HepG2 (cell line): ENCODE results near the gene RPL23. TPM values are rescaled to one million over a fixed set of nuclear protein-coding genes. Genes with fewer than 3 reads are reported as not detected.

Experiments used
- AGO1 ChIP-seq: fragments of 200-400 bp; formaldehyde crosslinking; IDR thresholded peaks from 2 replicates; pipeline ENCODE4 v1.6.1; 2017; ENCODE audit warnings: mild to moderate bottlenecking, low read depth, low read length, moderate library complexity; ENCODE audit not compliant: poor library complexity, severe bottlenecking
- BRD4 ChIP-seq: sonication (generic); formaldehyde crosslinking; IDR thresholded peaks from 2 replicates; pipeline ENCODE4 v1.4.0; 2020; ENCODE audit warnings: missing genetic modification reagents
- CBX2 ChIP-seq, 2 experiments: fragments of 200-600 bp in 1 of 2; sonication (generic); formaldehyde crosslinking in 1 of 2; IDR thresholded peaks; 2 replicates each; pipeline versions ENCODE4 v1.7.0 to v1.8.1; 2018 to 2022; ENCODE audit warnings: low read depth in 2 of 2, low read length in 1 of 2, mild to moderate bottlenecking in 1 of 2, missing genetic modification reagents in 1 of 2
- ETV5 ChIP-seq: IDR thresholded peaks from 2 replicates; pipeline ENCODE4 v1.6.1; 2018; ENCODE audit warnings: missing biosample characterization, missing genetic modification reagents, inconsistent platforms, borderline replicate concordance
- FOXA3 ChIP-seq: IDR thresholded peaks from 2 replicates; pipeline ENCODE4 v1.6.1; 2016; ENCODE audit warnings: missing genetic modification reagents, missing compliant biosample characterization
- GATAD1 ChIP-seq: IDR thresholded peaks from 2 replicates; pipeline ENCODE4 v1.6.1; 2016; ENCODE audit warnings: missing genetic modification reagents, missing compliant biosample characterization
- HES4 ChIP-seq: sonication (generic); formaldehyde crosslinking; IDR thresholded peaks from 2 replicates; pipeline ENCODE4 v1.9.0; 2021; ENCODE audit warnings: mild to moderate bottlenecking, missing genetic modification reagents, borderline replicate concordance
- ISX ChIP-seq: sonication (generic); formaldehyde crosslinking; conservative IDR thresholded peaks from 2 replicates; pipeline ENCODE4 v1.5.0; 2020; ENCODE audit warnings: missing genetic modification reagents
- MBNL3 ChIP-seq: fragments of 250-450 bp; sonication (Bioruptor Pico); conservative IDR thresholded peaks from 2 replicates; pipeline ENCODE4 v1.8.0; 2022; ENCODE audit warnings: mild to moderate bottlenecking, inconsistent platforms
- ONECUT2 ChIP-seq: sonication (generic); formaldehyde crosslinking; IDR thresholded peaks from 2 replicates; pipeline ENCODE4 v1.4.0; 2020; ENCODE audit warnings: missing genetic modification reagents
- SP1 ChIP-seq, 2 experiments: fragments of 450-650 bp in 1 of 2; sonication (generic) in 1 of 2; formaldehyde crosslinking in 1 of 2; IDR thresholded peaks; 2 replicates each; pipeline versions ENCODE4 v1.4.0 to v1.6.1; 2016 to 2020; ENCODE audit warnings: missing genetic modification reagents in 1 of 2
- STAT6 ChIP-seq: sonication (generic); formaldehyde crosslinking; IDR thresholded peaks from 2 replicates; pipeline ENCODE4 v1.4.0; 2020; ENCODE audit warnings: missing genetic modification reagents, mild to moderate bottlenecking, borderline replicate concordance
- ZMAT3 ChIP-seq: sonication (generic); formaldehyde crosslinking; conservative IDR thresholded peaks from 2 replicates; pipeline ENCODE4 v1.7.0; 2021; ENCODE audit warnings: missing genetic modification reagents
- ZMYM4 ChIP-seq: sonication (generic); formaldehyde crosslinking; IDR thresholded peaks from 2 replicates; pipeline ENCODE4 v1.8.1; 2023; ENCODE audit warnings: mild to moderate bottlenecking, missing genetic modification reagents
- ZNF101 ChIP-seq: sonication (generic); formaldehyde crosslinking; IDR thresholded peaks from 2 replicates; pipeline ENCODE4 v1.4.0; 2020; ENCODE audit warnings: mild to moderate bottlenecking, low read depth, missing genetic modification reagents, borderline replicate concordance
- ZNF225 ChIP-seq: sonication (generic); formaldehyde crosslinking; IDR thresholded peaks from 2 replicates; pipeline ENCODE4 v1.4.0; 2020; ENCODE audit warnings: mild to moderate bottlenecking, missing genetic modification reagents
- ZNF234 ChIP-seq: sonication (generic); formaldehyde crosslinking; conservative IDR thresholded peaks from 2 replicates; pipeline ENCODE4 v1.5.1; 2020; ENCODE audit warnings: mild to moderate bottlenecking, missing genetic modification reagents
- ZNF256 ChIP-seq: sonication (generic); formaldehyde crosslinking; conservative IDR thresholded peaks from 2 replicates; pipeline ENCODE4 v1.4.0; 2020; ENCODE audit warnings: missing genetic modification reagents
- ZNF326 ChIP-seq: sonication (generic); formaldehyde crosslinking; IDR thresholded peaks from 2 replicates; pipeline ENCODE4 v1.4.0; 2020; ENCODE audit warnings: missing genetic modification reagents, borderline replicate concordance
- ZNF552 ChIP-seq: sonication (generic); formaldehyde crosslinking; IDR thresholded peaks from 2 replicates; pipeline ENCODE4 v1.9.0; 2022; ENCODE audit warnings: missing genetic modification reagents, mild to moderate bottlenecking, borderline replicate concordance
- ZNF644 ChIP-seq: IDR thresholded peaks from 2 replicates; pipeline ENCODE4 v1.6.1; 2016; ENCODE audit warnings: low read depth
- ZNF670 ChIP-seq: sonication (generic); formaldehyde crosslinking; IDR thresholded peaks from 2 replicates; pipeline ENCODE4 v1.8.0; 2022; ENCODE audit warnings: mild to moderate bottlenecking, missing genetic modification reagents, borderline replicate concordance
- ZNF878 ChIP-seq: sonication (generic); formaldehyde crosslinking; IDR thresholded peaks from 2 replicates; pipeline ENCODE4 v1.8.1; 2023; ENCODE audit warnings: mild to moderate bottlenecking, missing genetic modification reagents, moderate library complexity
- polyA plus RNA-seq, 8 experiments: library from polyadenylated mRNA; depleted of rRNA in 3 of 8; stranded (reverse) in 7 of 8; unstranded in 1 of 8; fragments of >200 nt; fragmentation: Illumina TruSeq in 4 of 8; extraction: Trizol in 4 of 8; gene quantifications; 2 replicates each; pipeline versions ENCODE4 v1.2.1 to v1.2.3, GENCODE V29; 2011 to 2016; ENCODE audit warnings: low read depth in 4 of 8, missing spikeins in 1 of 8, mixed read lengths in 1 of 8; ENCODE audit not compliant: insufficient read depth in 1 of 8
- total RNA-seq, 5 experiments: library from RNA; depleted of rRNA; stranded (reverse); fragments of >200 nt; fragmentation: Illumina TruSeq; extraction: Trizol; gene quantifications; 2 replicates each; pipeline ENCODE4 v1.2.3, GENCODE V29; 2016; ENCODE audit warnings: low read depth in 1 of 5
- TF ChIP-seq, protein P1 (sequence below): sonication (generic); formaldehyde crosslinking; IDR thresholded peaks from 2 replicates; pipeline ENCODE4 v1.5.1; 2020; ENCODE audit warnings: mild to moderate bottlenecking, missing genetic modification reagents

RPL23 gene
- total and polyA plus RNA-seq, 2 of the 13 experiments (the other 11 are each of a cell fraction or from before 2014, with no cell fraction given) = 2,790 to 4,860 TPM

- peak; percentile 97 for TF ChIP-seq ZNF256 (CRISPR knock-in tag)
- TF ChIP-seq BRD4 (CRISPR knock-in tag) = peak; percentile 95; the same call in 1 of the 2 replicates
- TF ChIP-seq, protein P1, sequence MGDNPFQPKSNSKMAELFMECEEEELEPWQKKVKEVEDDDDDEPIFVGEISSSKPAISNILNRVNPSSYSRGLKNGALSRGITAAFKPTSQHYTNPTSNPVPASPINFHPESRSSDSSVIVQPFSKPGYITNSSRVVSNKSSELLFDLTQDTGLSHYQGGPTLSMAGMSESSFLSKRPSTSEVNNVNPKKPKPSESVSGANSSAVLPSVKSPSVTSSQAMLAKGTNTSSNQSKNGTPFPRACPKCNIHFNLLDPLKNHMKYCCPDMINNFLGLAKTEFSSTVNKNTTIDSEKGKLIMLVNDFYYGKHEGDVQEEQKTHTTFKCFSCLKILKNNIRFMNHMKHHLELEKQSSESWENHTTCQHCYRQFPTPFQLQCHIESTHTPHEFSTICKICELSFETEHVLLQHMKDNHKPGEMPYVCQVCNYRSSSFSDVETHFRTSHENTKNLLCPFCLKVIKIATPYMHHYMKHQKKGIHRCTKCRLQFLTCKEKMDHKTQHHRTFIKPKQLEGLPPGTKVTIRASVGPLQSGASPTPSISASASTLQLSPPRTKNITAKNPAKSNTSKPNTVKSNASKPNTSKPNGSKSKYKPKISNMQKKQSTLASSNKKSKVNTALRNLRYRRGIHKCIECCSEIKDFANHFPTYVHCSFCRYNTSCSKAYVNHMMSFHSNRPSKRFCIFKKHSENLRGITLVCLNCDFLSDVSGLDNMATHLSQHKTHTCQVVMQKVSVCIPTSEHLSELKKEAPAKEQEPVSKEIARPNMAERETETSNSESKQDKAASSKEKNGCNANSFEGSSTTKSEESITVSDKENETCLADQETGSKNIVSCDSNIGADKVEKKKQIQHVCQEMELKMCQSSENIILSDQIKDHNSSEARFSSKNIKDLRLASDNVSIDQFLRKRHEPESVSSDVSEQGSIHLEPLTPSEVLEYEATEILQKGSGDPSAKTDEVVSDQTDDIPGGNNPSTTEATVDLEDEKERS (CRISPR knock-in tag) = peak; percentile 72; the same call in 1 of the 2 replicates
- peak; percentile 93 for TF ChIP-seq ISX (CRISPR knock-in tag)
- TF ChIP-seq CBX2 (IDR thresholded peaks at IDR 0.05; ENCODE audit: low read depth, low read length) = no peak
- TF ChIP-seq CBX2 (CRISPR knock-in tag; IDR thresholded peaks at IDR 0.05; ENCODE audit: low read depth) = no peak
- peak; percentile 97 for TF ChIP-seq ZNF670
- TF ChIP-seq STAT6 (CRISPR knock-in tag) = peak; percentile 97
- peak; percentile 42; the same call in 1 of the 2 replicates for TF ChIP-seq ONECUT2 (CRISPR knock-in tag)
- TF ChIP-seq ZNF234 (CRISPR knock-in tag) = no peak; the same call in 1 of the 2 replicates
- TF ChIP-seq ZNF878 = peak; percentile 85
- no peak for TF ChIP-seq ZNF326 (CRISPR knock-in tag)
- peak; percentile 53 for TF ChIP-seq FOXA3 (CRISPR knock-in tag)
- TF ChIP-seq ZNF552 (CRISPR knock-in tag) = peak; percentile 24; the same call in 1 of the 2 replicates
- no peak for TF ChIP-seq AGO1
- no peak for TF ChIP-seq ZNF644 (CRISPR knock-in tag)
- 0 out of 2 replicates have a peak, but pooled peaks have one; percentile 39 for TF ChIP-seq ZMAT3 (CRISPR knock-in tag)
- peak; percentile 97 for TF ChIP-seq ZNF225 (CRISPR knock-in tag)
- peak; percentile 89 for TF ChIP-seq ZMYM4 (CRISPR knock-in tag)
- no peak for TF ChIP-seq SP1 (IDR thresholded peaks at IDR 0.05)
- TF ChIP-seq SP1 (CRISPR knock-in tag; IDR thresholded peaks at IDR 0.05) = peak; percentile 90
- TF ChIP-seq HES4 (CRISPR knock-in tag) = peak; percentile 23; the same call in 1 of the 2 replicates
- 0 out of 2 replicates have a peak, but pooled peaks have one; percentile 83 for TF ChIP-seq ZNF101 (CRISPR knock-in tag)
- TF ChIP-seq MBNL3 (CRISPR knock-in tag) = no peak
- peak; percentile 98 for TF ChIP-seq GATAD1
- TF ChIP-seq ETV5 (CRISPR knock-in tag) = peak; percentile 91
These were observed at the start of gene RPL23 (continued) for GRCh38 chr17:38853292-38854219.
